HT1080 (cell line): ENCODE measurements around the gene PIWIL4. TPM values are rescaled to one million over a fixed set of nuclear protein-coding genes. Genes with fewer than 3 reads are reported as not detected.
A peak's percentile ranks its signal among the peaks of the same experiment; 100 is the strongest.
"Not testable (repeated sequence)": the region's sequence is repeated elsewhere in the genome, so short reads cannot be mapped to it uniquely, and the experiment has no call there.

Source experiments
- DNase-seq: peaks from one replicate; pipeline ENCODE4 v3.0.0-alpha.2; 2015; ENCODE audit warnings: low read depth
- total RNA-seq: library from RNA; depleted of rRNA; stranded (reverse); fragments of >200 nt; shearing (Covaris generic); gene quantifications from 2 replicates; pipeline ENCODE4 v1.2.3, GENCODE V29; 2014

The PIWIL4 gene
- total RNA-seq, 1 experiment from 2014 or later: 0.03 TPM

GRCh38 chr11:94583866-94584500, 16.8 kb downstream of the PIWIL4 start:
- DNase-seq: no peak

- no peak for DNase-seq
Measured at GRCh38 chr11:94584978-94585377, 17.8 kb downstream of the PIWIL4 start.

- no peak for DNase-seq
Measured at GRCh38 chr11:94585399-94585798, 18.2 kb downstream of the PIWIL4 start.

- DNase-seq: no peak
Measured at GRCh38 chr11:94586546-94586945, 19.4 kb downstream of the PIWIL4 start.

GRCh38 chr11:94586978-94587377, 19.8 kb downstream of the PIWIL4 start:
- no peak for DNase-seq

GRCh38 chr11:94588366-94588942, 21.3 kb downstream of the PIWIL4 start:
- no peak for DNase-seq

- DNase-seq: no peak
Measured at GRCh38 chr11:94590352-94591041, 23.3 kb downstream of the PIWIL4 start.

GRCh38 chr11:94593030-94593429, 25.9 kb downstream of the PIWIL4 start:
- DNase-seq: peak; percentile 17

- no peak for DNase-seq
Measured at GRCh38 chr11:94595076-94595475, 27.9 kb downstream of the PIWIL4 start.

GRCh38 chr11:94597896-94598295, 30.7 kb downstream of the PIWIL4 start:
- DNase-seq: peak; percentile 7

GRCh38 chr11:94599510-94599909, 32.3 kb downstream of the PIWIL4 start:
- DNase-seq: no peak

- peak; percentile 61 for DNase-seq
Measured at GRCh38 chr11:94602430-94603372, 35.5 kb downstream of the PIWIL4 start.

- no peak for DNase-seq
Measured at GRCh38 chr11:94603587-94603986, 36.4 kb downstream of the PIWIL4 start.

- peak; percentile 3 for DNase-seq
Measured at GRCh38 chr11:94604482-94604881, 37.3 kb downstream of the PIWIL4 start.

- no peak for DNase-seq
Measured at GRCh38 chr11:94613120-94613519, 46.0 kb downstream of the PIWIL4 start.

GRCh38 chr11:94623120-94623735, 56.1 kb downstream of the PIWIL4 start:
- peak; percentile 68 for DNase-seq

- not testable (repeated sequence) for DNase-seq
Measured at GRCh38 chr11:94625422-94625821, 58.3 kb downstream of the PIWIL4 start.

- not testable (repeated sequence) for DNase-seq
Measured at GRCh38 chr11:94627003-94627560, 59.9 kb downstream of the PIWIL4 start.

- peak; percentile 7 for DNase-seq
Measured at GRCh38 chr11:94629741-94630140, 62.6 kb downstream of the PIWIL4 start.

GRCh38 chr11:94630221-94630620, 63.1 kb downstream of the PIWIL4 start:
- no peak for DNase-seq

- no peak for DNase-seq
Measured at GRCh38 chr11:94632356-94632755, 65.2 kb downstream of the PIWIL4 start.
